HG02870 (cell line): Measurements from ENCODE around the gene NEXN.

Experiments used
- ATAC-seq: cut with Tn5 transposase; IDR thresholded peaks from one replicate; pipeline ENCODE4 v1.9.1; 2021; ENCODE audit warnings: mild to moderate bottlenecking, moderate library complexity; ENCODE audit not compliant: unreplicated experiment

NEXN gene

DNA sequence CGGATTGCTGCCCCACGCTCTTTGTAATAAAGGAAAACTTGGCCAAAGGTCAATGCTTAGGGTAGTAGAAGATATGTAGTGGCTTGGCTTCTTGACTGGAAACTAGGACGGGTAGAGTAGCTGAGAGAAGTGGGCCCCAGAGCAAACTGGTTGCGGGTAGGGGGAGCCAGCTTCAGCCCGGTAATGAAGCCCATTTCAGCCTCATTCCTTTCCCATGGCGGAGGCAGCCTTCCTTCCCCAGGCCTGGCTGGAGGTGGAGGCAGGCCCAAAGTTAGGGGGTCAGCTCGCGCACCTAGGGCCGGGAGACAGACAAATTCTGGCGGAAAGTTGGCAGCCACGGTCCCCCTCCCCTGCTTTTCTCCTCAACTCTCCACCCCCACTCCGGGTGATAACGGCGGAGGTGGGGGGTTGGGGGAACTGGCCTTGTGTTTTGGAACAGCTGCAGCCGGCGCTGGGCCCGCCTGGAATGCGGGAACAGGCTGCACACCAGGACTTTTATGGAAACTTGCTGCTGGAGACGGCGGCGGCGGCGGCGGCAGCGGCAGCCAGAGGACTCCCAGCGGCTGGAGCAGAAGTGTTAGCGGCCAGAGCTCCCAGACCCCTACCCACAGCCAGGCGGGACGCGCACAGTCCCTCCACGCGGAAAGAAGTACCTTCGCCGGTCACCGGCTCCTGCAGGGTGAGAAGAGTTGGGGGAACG lies at the start of gene NEXN:
TSS of gene NEXN (plus strand) at position 544 of the 700 bp plus-strand sequence. CDS start 27,483 bp downstream, outside the sequence.
- ATAC-seq = no peak

DNA sequence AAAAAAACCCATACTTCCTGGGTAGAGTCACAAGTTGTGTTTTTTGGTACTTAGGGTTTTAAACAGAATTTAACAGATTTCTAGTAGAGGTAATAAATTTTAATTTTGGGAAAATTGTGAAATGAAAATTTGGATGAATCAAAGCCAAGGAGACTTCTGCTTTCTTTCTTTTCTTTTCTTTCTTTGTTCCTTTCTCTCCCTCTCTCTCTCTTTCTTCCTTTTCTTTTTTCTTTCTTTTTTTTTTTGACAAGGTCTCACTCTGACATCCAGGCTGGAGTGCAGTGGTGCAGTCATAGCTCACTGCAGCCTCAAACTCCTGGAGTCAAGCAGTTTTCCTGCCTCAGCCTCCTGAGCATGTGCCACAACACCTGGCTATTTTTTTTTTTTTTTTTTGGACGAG lies 46.9 kb upstream of the NEXN start:
- ATAC-seq = no peak

DNA sequence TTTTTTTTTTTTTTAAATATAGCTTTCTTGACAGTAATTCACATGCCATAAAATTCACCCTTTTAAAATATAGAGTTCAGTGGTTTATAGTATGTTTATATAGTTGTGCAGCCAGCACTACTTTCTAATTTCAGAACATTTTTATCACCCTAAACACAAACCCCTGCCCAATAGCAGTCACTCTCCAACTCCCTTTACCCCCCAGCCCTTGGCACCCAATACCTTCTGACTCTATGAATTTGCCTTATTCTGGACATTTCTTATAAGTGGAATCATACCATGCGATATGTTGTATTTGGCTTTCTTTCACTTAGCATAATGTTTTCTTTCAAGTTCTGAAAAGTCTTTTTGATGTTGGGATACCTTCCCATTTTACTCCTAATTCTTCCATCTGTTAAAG lies 42.5 kb upstream of the NEXN start:
- ATAC-seq = no peak

DNA sequence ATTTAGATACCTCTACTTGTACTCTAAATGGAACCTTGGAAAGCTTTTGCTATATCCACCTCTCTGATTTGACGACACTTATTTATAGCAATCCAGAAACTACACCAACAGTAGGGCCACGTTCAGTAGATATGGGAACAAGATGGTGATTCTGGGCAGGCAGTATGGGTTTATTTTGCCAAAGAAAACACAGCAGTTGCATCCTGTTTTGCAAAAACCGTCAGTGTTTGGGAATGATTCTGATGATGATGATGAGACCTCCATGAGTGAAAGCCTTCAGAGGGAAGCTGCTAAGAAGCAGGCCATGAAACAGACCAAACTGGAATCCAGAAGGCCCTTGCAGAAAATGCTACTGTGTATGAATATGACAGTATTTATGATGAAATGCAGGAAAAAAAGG lies 41.5 kb upstream of the NEXN start:
- ATAC-seq = no peak

DNA sequence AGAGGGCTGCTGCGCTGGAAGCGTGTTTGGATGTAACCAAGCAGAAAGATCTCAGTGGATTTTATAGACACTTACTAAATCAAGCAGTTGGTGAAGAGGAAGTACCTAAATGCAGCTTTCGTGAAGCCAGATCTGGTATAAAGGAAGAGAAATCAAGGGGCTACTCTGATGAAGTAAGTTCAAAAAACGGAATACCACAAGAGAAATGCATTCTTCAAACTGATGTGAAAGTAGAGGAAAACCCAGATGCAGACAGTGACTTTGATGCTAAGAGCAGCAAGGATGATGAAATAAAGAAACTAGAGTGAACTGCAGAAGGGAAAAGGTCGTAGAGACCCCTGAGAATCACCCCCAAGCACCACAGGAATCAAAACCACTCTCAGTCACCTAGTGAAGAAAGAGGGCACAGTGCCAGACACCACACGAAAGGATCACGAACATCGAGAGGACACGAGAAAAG lies 40.8 kb upstream of the NEXN start:
- ATAC-seq = no peak

DNA sequence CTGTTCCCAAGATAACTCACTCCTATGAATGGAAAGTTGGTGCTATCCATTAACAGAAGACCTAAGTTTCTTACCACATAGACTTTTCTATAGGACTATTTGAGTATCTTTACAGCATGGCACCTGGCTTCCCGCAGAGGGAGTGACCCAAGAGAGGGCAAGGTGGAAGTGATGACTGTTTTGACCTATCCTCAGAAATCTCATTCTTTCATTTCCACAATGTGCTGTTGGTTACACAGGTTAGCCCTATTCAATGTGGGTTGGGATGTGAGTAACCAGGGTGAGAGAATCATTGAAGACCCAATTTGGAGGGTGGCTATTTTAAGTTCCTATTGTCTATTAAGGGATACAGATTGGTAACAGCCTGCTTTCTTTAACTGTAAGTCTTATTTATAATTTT lies 38.3 kb upstream of the NEXN start:
- no peak for ATAC-seq

DNA sequence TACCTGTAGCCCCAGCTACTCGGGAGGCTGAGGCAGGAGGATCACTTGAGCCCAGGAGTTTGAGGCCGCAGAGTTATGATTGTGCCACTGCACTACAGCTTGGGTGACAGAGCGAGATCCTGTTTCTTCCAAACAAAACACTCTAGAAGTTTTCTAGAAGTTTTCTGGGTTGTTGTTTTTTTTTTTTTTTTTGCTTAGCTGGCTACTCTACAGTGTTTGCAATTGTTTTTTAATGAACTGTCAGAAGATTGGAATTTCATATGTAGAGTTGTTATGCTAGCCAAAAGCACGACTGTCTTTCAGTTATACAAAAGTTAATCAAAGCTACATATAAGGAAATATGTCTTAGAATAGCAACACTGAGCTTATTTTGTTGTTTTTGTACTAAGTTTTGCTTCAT lies 30.9 kb upstream of the NEXN start:
- ATAC-seq = no peak

DNA sequence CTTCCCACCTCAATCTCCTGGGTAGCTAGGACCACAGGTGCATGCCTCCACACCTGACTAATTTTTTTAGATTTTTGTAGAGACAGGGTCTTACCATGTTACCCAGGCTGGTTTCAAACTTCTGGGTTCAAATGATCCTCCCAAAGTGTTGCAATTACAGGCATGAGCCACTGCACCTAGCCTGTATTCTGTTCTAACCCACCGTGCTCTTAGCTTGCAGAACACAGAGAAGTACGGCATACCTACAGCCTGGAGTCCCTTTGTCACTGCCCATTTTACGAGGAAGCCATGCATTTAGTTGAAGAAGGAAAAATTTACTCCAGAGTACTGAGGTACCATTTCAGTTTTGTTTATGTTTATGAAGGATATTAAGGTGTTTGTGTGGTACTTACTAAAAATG lies 29.7 kb upstream of the NEXN start:
- ATAC-seq = no peak

DNA sequence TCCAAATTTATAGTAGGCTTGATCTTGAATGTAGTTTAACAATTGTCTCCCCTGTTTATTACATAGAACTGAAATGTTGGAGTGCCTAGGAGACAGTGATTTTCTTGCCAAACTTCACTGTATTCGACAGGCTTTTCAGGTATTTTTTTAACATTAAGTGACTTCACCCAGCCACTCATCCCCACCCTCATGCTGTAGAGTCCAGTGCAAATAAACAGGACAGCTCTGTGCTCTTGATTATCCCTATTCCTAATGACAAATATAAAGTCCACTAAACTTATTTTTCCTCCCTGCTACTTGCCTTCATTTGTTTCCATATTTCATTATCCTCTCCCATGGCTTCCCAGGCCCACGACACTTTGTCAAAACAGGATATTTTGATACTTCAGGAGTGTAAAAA lies 29.2 kb upstream of the NEXN start:
- no peak for ATAC-seq

DNA sequence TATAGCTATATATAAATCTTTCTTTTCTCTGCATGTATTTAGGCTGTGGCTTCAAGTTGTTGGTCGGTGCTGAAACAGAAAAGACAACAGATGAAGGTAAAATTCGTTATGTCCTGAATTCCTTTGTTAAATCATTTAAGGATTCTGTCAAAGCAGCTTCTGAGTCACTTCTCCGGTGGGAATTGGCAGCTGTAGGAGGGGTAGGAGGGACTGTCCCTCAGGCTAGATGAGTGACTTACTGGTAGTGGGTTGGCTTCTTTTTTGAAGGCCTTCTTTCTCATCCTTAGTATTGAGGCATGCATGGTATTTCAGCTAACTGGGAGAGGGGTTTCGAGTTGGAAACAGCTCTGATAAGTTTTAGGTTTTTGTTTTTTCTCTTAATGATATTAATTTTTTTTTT lies 22.1 kb upstream of the NEXN start:
- no peak for ATAC-seq

DNA sequence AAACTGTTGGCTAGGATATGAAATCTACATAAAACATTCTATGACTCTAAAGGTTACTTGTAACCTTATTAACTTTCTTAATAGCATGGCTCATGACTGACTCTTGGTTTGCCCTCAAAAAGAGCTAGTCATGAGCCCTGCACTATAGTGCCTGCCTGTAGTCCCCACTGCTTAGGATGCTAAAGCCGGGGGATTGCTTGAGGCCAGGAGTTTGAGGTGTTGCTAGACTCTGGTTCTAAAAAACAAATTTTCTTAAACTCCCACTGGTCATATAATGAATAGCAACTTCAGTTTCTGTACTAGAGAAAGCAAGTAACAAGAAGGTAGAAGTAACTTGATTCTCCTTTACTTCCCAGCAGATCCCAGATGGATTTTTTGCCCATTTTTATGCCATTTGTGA lies 15.8 kb upstream of the NEXN start:
- no peak for ATAC-seq

DNA sequence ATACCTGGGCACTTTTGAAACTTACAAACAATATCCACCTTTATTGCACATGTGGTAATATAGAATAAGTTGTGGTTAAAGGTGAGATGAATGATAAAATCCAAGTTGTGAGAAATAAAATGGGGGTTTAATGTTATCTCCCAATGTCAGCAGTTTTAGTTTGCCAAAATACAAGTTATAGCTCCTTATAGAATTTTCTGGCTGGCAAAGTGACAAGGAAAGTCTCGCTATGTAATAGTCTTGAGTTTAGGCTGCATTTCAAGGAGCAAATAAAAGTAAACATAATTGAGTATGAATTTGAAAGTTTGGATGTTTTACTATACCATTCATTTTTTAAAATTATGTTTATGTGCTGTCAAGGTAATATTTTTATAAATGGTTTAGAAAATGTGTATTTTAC lies 15.0 kb upstream of the NEXN start:
- no peak for ATAC-seq

DNA sequence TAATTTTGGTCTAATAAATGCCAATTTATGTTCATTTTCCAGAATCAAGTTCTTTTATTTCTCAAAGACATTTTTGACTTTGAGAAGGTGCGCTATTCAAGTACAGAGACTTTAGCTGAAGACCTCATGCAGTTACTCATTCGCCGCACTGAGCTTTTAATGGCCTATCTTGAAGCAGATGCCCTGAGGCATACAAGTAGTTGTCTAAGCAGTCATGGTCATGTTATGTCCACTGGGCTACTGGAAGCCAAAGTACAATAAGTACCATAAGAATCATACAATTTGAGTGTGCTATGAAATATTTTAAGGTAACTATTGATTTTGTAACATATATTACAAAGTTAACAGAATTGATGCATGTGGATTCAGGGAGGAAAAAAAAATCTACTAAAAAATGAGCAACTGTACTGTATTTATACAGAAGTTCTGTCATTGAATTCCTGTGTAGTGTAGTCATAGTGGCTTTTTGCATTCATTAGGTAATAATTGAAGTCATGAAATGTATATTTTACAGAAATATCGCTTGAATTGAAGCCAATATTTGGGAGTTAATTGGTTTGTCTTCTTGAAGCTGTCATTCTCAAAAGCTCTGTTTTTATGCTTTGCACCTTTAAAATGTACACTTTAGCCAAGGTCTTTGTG lies 13.5 kb upstream of the NEXN start:
- no peak for ATAC-seq

DNA sequence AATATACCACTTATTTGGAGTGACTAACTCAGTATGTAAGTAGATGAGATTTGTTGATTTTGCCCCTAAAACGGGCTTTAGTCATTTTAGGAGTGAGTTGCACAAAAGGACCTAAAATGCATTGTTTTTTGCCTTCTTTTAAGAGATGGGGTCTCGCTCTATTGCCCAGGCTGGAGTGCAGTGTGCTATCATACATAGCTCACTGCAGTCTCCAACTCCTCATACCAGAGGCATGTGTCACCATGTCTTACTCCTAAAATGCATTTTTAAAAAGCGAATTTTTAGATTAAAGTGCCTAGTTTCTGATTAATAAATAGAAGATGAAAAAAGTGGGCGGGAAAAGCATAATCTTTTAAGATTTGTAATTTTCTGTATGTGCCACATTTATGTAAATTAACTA lies 11.5 kb upstream of the NEXN start:
- no peak for ATAC-seq

DNA sequence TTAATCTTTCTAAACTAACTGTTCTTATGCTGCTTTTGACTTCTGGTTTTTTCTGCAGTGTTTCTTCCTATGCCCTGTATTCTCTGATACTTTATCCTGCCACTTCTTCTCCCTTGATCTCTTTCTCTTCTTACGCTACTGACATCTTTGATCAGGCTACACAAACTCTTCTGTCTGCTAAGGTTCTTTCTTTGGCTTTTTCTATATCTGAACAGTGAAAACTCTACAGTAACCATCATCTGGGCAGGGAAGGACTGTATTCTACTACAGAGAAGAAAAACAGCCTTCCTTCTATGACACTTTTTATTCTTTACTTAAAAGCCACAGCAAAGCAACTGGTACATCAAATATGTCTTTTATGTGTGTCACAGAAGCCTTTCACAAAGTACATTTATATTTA lies 7.4 kb upstream of the NEXN start:
- ATAC-seq = no peak

DNA sequence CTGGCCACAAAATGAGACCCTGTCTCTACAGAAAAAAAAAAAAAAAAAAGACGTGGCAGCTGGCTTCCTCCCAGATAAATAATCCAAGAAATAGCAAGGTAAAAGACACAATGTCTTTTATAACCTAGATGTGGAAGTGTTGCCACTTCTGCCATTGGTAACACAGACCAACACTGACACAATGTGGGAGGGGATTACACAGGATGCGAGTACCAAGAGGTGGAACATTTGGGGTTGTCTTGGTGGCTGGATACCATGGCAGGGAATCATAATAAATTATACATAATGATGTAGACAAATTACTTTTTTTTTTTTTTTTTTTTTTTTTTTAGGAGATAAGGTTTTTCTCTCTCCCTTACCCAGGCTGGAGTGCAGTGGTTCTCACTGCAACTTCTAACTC lies 6.0 kb upstream of the NEXN start:
- no peak for ATAC-seq

DNA sequence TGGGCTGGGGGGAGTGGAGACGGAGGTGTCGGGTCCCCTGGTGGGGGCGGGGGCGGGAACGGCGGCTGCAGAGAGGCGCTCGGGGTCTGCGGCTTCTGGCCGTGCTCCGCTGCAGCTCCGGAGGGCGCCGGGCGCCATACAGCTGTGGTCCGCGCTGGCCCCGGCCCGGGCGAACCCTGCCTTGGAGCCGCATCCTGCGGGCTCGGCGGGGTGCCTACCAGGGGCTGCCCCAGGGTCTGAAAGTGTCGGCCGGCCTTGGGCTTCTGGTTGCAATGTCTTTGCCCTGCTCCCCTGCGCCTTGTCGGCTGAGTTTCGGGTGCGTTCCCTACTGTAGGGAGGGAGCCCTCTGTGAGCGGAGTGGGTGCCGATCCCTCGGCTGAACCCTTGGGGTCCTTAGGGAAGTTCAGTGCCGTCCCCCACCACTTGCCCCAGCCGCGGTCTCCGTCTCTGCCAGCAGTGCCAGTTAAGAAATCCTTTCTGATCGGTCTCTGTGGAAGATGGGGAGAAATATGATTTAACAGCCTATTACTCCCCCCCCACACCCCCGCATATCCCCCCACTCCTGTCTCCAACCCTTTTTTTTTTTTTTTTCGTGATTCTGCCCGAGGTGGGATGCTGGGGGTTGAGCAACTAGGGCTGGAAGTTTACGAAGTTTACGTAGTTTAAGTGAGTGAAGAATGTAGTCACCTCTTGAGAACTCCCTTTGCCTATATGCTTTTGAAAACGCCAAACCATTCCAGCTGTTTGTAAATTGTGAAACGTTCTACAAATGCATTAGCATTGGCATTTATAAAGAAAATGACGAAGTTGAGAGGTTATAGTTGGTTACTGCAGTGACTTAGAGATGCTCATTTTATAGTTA lies 588 bp downstream of the NEXN start:
- ATAC-seq = peak; percentile 57

DNA sequence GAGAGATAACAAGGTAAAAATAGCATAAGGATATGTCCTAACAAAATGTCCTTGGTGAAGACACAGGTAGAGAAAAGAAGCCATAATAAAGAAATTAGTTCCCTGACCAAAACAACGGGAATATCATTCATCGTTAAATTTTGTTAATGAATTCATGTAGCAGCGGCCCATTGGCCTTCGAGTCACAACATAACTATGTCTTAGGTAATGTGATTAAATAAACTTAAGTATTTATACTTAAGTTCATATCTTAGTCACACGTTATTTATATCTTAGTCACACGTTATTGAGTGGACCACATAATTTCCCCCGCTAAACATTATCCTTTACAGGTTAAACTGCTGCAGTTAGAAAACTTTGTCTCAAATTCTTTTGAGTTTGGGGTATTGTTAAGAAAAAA lies 1.2 kb downstream of the NEXN start:
- ATAC-seq = no peak

DNA sequence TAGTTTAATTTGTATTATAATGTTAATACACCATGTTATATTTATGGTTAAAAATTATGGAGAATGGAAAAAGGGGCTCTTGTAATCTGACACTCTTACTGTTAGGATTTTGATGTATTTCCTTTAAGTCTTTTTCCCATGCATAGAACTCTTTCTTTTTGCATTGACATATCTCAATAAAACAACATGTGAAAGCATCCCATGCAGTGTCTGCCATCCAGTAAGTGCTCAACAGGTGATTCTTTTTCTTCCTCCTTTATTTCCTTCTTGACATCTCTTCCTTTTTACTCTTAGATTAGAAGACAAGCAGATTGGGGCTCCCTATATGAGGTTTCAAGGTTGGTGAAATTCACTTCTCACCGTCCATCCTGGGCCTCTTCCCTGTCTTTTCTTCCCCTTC lies 2.8 kb downstream of the NEXN start:
- ATAC-seq = no peak

DNA sequence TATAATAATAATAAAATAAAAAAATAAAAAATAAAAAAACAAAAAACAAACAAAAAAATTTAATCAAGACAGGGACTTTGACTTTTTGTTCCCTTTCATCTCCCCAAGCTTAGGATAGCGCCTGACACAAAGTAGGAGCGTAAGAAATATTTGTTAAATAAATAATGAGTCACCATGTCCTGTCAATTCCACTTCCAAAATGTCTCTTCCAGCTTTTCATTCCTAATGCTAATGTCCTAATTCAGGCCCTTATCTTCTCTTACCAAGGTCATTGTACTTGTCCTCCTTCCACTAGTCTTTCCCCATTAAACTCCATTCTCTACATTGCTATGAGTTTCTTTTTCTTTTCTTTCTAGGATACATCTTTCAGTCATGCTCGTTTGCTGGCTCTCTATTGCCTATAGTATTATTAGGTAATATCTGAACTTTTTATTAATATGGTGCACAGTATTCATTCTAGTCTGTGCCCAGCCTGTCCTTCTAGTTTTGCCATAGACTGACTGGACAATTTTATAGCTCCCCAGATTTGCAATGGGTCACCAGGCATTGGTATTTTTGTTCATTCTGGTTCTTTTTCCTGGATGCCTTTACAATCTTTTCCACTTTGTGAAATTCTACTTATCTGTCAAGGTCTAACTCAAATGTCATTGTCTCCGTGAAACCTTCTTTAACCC lies 11.4 kb downstream of the NEXN start:
- ATAC-seq = no peak

DNA sequence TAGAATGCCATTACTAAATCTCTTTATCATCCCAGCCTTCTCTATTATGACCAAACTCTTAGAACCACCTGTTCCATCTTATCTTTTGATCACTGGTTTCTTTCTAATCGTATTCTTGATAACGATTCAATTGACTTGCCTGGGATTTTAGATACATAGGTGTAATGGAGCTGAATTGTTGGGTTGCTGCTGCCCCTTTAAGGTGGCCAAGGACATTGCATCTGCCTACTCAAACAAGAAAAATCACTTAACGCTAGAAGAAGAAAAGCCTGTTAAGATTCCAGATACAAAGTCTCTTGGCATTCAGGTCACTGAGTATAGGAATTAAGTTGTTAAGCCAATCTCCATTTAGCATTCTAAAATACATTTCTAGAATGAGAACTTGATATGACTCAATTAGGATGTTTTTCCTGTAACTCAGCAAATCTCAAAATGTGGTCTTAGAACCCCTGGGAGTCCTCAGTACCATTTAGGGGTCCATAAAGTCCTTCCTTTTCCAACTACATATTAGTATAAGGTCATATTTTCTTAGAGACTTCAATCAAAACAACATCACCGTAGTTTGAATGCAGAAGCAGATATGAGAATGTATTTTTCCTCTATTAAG lies 12.4 kb downstream of the NEXN start:
- ATAC-seq = no peak
